ENCODE results near the gene TMEM163.

DNA sequence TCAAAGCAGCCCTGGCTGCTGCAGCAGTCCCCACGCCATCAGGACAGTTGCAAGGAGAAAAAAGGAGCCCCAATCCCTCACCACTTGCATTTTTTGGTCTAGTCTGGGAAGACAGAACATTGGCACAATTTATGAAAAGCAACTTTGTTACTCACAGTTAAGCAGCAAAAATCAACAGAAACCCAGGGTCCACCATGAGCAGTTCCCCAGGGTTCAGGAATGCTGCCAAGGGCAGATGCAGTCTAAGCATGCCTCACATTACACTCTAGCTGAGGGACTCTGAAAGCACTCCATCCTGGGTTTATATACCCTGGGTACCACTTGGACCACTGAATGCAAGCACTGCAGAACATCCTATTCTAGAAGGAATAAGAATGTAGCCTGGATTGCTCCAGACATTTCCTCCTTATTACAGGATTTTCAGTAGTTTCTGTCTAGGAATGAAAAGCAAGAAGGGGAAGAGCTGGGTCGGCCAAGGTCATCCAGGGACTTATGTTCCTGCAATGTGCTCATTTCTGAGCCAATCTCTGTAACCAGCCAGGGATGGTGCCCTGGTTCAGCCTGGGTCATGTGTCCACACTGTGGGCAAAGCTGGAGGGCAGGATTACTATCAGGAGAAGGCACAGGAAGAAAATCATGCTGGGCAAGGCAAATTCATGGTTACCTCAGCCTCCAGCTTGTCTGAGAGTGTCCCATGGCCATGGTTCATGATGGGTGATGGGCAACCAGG, 19.5 kb upstream of the TMEM163 start:
- TF ChIP-seq GATA2 (IDR thresholded peaks at IDR 0.05; ENCODE audit: insufficient read depth, insufficient read length, low read depth, low read length) (no peak), EZH2 (IDR thresholded peaks at IDR 0.05; ENCODE audit: borderline replicate concordance, low read depth, low read length, severe bottlenecking) (no peak), POLR2AphosphoS5 (IDR thresholded peaks at IDR 0.05; ENCODE audit: insufficient read depth, low read depth, low read length) (no peak), POLR2A (IDR thresholded peaks at IDR 0.05; ENCODE audit: low read depth, low read length) (no peak), JUN (IDR thresholded peaks at IDR 0.05; ENCODE audit: borderline replicate concordance, insufficient read depth, insufficient read length, low read depth) (no peak)
- TF ChIP-seq, protein P1, sequence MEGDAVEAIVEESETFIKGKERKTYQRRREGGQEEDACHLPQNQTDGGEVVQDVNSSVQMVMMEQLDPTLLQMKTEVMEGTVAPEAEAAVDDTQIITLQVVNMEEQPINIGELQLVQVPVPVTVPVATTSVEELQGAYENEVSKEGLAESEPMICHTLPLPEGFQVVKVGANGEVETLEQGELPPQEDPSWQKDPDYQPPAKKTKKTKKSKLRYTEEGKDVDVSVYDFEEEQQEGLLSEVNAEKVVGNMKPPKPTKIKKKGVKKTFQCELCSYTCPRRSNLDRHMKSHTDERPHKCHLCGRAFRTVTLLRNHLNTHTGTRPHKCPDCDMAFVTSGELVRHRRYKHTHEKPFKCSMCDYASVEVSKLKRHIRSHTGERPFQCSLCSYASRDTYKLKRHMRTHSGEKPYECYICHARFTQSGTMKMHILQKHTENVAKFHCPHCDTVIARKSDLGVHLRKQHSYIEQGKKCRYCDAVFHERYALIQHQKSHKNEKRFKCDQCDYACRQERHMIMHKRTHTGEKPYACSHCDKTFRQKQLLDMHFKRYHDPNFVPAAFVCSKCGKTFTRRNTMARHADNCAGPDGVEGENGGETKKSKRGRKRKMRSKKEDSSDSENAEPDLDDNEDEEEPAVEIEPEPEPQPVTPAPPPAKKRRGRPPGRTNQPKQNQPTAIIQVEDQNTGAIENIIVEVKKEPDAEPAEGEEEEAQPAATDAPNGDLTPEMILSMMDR (IDR thresholded peaks at IDR 0.05; ENCODE audit: extremely low read depth in 1 of 2, insufficient read depth in 1 of 2, low read depth in 1 of 2, low read length in 2 of 2), result no peak
- TF ChIP-seq, protein P2, sequence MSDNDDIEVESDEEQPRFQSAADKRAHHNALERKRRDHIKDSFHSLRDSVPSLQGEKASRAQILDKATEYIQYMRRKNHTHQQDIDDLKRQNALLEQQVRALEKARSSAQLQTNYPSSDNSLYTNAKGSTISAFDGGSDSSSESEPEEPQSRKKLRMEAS (IDR thresholded peaks at IDR 0.05; ENCODE audit: insufficient read depth, insufficient read length), result no peak
